ENCODE results near the gene AK6.

DNA sequence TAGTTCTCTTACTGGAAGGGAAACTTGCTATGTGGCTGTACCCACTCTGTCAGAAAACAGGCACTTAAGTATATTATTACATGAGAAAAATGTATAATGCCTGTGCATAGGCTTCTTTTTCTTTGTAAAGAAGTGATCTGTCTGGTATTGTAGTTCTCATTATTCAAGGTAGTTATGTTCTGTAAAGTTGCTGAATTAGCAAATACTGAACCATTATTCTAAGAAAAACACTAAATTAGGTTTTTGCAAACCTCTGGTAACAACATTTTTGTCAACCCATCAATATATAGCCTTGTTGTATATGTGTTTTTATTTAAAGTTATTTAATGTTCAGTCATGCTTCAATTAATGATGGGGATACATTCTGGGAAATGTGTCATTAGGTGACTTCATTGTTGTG is 9.1 kb upstream of the AK6 start:
- TF ChIP-seq, protein P1, sequence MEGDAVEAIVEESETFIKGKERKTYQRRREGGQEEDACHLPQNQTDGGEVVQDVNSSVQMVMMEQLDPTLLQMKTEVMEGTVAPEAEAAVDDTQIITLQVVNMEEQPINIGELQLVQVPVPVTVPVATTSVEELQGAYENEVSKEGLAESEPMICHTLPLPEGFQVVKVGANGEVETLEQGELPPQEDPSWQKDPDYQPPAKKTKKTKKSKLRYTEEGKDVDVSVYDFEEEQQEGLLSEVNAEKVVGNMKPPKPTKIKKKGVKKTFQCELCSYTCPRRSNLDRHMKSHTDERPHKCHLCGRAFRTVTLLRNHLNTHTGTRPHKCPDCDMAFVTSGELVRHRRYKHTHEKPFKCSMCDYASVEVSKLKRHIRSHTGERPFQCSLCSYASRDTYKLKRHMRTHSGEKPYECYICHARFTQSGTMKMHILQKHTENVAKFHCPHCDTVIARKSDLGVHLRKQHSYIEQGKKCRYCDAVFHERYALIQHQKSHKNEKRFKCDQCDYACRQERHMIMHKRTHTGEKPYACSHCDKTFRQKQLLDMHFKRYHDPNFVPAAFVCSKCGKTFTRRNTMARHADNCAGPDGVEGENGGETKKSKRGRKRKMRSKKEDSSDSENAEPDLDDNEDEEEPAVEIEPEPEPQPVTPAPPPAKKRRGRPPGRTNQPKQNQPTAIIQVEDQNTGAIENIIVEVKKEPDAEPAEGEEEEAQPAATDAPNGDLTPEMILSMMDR (conservative IDR thresholded peaks at IDR 0.05), result no peak
- no peak for TF ChIP-seq EZH2 (IDR thresholded peaks at IDR 0.05; ENCODE audit: low read depth)
